SKM-1 treated with dmso at 0.1 percent for 144 hours (cell line): ENCODE data around the gene PAWR.
A peak's percentile ranks its signal among the peaks of the same experiment; 100 is the strongest.

Experiments
- DNase-seq: peaks from one replicate; lab custom pipeline; 2025; ENCODE audit not compliant: unreplicated experiment; lab: John Stamatoyannopoulos, UW

The PAWR gene

DNA sequence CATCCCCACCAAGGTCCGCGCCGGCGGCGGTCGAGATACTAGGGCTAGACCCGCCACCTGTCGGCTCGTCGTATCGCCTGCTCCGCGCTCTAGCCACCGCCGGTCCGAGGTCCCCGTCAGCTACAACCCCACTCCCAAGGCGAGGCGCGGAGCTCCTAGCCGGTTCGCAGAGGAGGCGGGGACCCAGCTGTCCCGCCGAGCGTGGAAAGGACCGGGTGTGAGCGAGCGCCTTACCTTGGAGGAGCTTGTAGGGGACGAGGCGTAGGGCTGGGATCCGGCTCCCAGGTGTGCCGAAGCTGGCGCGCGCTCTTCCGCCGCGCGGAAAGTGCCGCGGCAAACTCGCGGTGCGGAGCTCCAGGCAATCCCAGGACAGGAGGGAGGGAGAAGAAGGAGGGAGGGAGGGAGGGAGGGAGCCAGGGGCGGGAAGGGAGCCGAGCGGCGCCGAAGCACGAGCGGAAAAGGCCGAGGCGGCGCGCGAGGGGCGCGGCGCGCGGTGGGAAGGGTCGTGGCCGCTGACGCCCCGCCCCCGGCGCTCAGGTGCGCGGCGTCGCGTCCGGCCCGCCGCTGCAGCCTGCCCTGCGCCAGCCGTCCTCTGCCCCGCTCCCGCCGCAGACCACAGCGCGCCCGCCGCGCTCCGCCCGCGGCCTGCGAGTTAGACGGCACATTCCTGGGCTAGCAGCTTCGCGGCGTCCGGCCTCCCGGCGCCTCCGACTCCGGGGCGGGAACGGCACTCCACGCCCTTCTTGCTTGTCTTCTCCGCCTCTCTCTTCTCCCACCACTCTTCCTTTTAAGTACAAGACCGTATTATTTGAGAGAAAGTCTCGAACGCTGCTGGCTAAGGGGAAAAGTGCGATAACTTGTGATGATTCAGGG, at the start of gene PAWR:
Gene PAWR, minus strand, starts transcription at position 327 of the 873 bp plus-strand sequence. CDS start 720 bp downstream, outside the sequence.
- DNase-seq = peak; percentile 20

DNA sequence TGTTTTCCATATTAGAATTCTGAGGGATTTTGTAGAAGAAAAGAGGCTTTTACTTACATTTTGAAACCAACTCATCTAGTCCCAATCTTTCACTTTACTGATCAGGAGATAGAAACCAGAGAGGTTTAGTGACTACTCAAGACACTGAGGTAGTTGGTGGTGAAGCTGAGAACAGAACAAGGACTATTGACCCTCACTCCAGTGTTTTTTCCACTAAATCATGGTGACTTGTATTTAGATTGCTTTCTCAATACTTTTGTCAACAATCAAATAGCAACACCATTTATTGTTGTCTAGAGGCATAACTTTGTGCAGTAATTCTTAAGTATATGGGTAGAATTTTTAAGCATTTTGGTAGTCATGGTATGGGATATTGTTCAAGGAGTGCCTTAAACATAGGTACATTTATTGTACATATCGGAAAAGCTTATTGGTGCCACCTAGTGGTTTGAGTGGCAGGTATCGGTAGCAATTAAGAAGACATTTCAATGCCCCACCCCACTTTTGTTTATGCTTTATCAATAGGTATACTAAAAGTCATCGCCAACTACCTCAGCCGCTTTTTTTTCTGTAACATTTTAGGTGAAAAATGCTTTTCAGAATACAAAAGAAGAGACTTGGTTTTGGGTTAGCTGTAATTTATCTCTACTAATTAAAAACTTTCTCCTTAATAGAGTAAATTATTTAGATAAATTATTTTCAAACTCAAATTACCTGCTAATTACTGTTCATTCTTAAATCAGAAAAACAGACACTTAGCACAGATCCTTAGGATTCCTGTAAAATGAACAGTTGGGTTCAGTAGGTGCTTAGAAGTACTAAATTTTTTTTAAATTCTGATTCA, 47.3 kb upstream of the PAWR start:
- DNase-seq = peak; percentile 0

- no peak for DNase-seq
Observed at GRCh38 chr12:79732638-79733037, 41.9 kb upstream of the PAWR start.

GRCh38 chr12:79725987-79726386, 35.2 kb upstream of the PAWR start:
- DNase-seq = no peak

DNA sequence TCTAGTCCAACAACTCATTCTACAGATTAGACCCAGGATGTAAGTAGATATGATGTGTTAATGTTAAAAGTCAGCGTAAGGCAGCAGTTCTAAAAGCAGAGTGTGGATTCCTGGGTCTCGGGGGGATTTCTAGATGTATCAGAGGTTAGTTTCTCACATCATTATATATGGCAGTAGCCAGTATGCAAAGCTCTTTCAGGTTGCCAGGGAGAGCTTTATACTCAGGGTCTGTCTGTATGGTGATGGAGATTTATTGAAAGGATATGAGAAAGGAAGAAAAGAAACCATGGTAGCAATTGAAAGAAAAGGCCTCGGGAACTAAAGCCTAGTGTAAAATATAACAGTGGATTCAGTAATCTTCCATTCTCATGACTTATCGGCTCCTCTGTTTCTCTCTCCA, 26.2 kb upstream of the PAWR start:
- no peak for DNase-seq

DNA sequence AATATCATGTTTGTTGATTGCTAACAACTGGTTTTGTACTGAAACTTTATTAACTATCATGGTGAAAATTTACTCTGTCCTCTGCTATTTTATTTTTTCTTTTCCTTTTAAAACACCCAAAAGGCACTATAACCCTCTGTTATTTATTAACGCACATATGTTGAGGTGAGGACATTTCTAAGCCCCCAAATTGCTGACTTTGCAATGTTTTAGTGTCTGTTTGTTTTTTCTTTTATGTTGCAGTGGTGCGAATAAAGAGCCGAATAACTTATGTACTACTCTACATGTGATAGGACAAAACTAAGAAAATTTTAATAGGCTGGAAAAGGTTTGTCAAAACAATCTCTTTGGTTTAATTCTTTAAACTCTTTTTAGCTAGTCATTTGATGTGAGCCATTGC, 24.5 kb upstream of the PAWR start:
- no peak for DNase-seq

- DNase-seq = no peak
Observed at GRCh38 chr12:79710707-79711483, 20.1 kb upstream of the PAWR start.

GRCh38 chr12:79707830-79708229, 17.1 kb upstream of the PAWR start:
- DNase-seq = no peak

- DNase-seq = no peak
Observed at GRCh38 chr12:79706676-79707075, 15.9 kb upstream of the PAWR start.

DNA sequence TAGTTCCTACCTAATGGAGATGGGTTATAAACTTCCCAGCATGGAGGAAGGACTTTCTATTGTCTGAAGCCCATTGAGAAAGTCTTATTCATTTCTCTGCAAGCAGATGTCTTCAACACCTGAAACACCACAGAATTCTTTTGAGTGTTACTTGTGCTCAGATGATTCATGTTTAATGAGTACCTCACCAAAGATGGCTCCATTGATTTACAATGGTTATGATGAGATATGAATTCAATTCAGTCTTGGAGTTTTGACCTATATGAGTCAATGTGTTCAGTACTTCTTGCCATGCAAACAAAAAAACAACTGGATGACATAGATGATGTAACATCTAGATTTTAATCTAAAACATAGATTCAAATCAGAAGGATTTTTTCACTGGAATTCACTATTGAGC, 15.4 kb upstream of the PAWR start:
- DNase-seq = no peak

- no peak for DNase-seq
Observed at GRCh38 chr12:79698966-79699365, 8.2 kb upstream of the PAWR start.

GRCh38 chr12:79696416-79696815, 5.7 kb upstream of the PAWR start:
- no peak for DNase-seq

DNA sequence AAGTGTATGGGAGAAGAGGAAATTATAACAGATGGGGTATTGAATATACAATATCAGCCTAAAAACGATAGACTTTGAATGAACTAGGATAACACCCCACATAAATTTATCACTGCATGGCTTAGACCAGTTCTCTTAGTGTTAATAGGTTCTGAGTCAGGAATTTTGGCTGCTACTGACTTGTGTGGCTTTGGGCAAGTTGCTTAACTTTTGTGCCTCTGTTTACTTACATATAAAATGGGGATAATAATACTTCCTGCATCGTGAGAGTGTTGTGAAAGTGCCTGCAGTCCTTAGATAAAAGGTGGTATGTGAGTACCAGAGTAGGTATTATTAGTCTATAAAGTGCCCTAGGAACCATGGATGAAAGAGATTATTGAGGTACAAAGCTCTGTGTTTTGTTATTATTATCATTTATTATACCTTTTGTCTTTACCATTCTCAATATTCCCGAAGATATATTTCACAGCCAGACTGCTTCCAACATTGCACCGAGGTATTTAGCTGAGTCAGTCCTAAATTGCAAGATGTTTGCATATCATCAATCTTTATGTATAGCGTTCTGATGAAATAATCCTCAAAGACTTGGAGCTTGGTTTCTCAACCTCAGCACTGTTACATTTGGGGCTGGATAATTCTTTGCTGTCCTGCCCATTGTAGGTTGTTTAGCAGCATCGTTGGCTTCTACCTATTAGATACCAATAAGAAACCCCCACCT, 2.3 kb upstream of the PAWR start:
- DNase-seq = no peak

DNA sequence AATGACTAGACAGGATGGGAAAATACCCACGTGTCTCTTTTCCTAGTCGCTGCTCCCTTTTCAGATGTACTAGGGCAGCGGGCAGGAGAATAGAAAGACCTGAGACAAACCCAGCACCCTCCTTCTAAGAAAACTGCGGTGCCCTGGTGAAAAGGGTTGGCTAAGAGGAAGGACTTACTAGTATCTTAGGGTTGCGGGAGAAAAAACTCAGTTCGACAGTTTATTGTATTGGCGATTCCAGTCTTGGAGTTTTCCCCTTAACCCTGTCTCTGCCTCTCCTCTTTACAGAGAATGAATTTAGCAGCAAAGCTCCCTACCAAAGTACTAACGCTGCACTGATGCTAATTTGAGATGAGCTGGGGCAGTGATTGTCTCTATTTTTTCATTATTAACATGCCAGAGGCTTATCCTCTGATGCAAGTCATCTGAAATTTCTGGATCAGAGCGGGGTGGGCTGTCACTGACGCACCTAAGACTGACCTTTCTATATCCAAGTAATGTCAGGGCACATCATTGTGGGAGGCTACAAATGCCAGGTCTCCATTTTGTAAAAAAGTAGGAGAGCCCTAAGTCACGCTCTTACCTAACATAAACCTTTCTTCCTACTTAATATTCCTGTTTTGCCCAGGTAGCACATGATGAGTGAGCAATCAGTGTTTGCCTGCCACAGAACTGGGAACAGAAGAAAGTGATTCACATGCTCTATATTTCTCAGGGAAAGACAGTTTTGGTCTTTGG, 916 bp upstream of the PAWR start:
- DNase-seq = peak; percentile 12

DNA sequence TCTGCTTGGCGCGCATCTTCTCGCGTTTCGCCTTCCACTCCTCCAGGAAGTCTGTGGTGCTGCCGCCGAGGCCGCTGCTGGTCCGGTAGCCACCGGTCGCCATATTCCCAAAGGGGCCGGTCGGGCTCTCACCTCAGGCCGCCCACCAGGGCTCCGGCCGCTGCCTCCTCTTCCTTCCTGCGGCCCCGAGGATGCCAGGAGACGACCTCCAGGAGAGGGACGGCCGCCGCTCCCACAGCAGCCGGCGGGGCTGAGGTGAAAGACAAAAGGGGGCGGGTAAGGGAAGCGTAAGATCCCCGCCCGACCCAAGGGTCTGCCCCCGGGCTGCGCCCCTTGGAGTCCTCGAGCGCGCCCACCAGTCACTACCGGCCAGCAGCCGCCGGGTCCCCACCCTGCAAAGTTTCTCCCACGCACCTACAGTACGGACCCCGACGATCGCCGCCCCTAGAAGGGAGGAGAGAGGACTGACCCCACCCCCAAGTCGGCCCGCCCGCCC, 574 bp downstream of the PAWR start:
- DNase-seq = no peak

GRCh38 chr12:79689477-79690141, 1.2 kb downstream of the PAWR start:
- peak; percentile 1 for DNase-seq

GRCh38 chr12:79689061-79689476, 1.7 kb downstream of the PAWR start:
- DNase-seq = no peak

DNA sequence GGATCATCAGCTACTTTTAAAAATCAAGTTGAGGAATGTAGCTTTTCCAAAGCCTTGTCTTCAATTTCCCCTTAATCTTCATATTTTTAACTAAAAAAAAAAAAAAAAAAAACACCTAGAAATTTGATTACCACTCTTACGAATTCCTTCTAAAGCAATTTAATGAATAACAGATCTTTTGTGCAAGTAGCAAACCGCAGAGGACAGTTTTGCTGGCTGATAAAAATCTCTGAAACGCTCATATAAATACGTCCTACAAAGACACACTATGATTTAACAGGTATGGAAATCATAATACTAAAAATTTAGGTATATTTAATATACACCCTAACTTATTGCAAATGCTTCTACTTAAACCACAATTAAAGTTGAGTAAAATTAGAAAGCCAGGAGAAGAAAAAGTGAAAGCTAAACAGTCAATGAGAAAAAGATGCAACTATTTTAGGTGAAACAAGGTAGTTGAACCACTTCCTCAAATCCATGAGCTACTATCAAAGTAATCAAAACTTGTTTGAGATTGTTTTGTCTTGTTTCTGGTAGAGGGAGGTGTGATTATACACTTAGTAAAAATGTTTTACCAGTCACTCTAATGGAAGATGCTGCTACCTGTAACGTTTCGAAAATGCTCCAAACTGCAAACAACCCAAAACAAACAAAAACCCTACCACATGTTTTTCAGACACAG, 2.2 kb downstream of the PAWR start:
- no peak for DNase-seq
